ENCODE data around the gene EVA1C. TPM values are rescaled to one million over a fixed set of nuclear protein-coding genes. Genes with fewer than 3 reads are reported as not detected.

EVA1C gene
- total and polyA plus RNA-seq, 9 of the 15 experiments (the other 6 are each of a cell fraction or from before 2014, with no cell fraction given), result 0.22 TPM; not detected in 8

DNA sequence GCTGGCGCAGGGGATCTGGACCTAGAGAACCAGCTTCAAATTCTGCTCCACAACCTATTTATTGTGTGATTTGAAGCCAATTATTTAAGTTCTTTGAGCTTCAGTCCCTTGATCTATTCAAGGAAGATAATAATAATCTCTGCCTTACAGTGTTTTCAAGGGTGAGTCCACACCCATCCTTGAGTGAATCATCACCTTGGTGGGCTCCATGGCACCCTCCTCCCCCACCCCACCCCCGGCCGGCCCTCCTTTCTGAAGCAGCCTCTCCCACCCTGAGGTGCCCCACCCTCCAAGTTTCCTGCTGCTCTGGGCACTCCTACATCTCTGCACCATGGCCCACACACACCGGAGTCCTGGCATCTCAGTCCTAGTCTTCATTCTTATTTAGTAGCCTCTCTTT, 134.5 kb downstream of the EVA1C start (continued):
- TF ChIP-seq ZNF584 (CRISPR knock-in tag; IDR thresholded peaks at IDR 0.05; ENCODE audit: low read depth) (no peak), ZNF444 (CRISPR knock-in tag; IDR thresholded peaks at IDR 0.05) (no peak), EP300 (IDR thresholded peaks at IDR 0.05; ENCODE audit: low read length) (peak; percentile 64; the same call in 1 of the 2 replicates), ZSCAN32 (CRISPR knock-in tag; IDR thresholded peaks at IDR 0.05) (no peak), KDM1A (IDR thresholded peaks at IDR 0.05) (no peak), TRIM24 (IDR thresholded peaks at IDR 0.05) (no peak), CCNT2 (IDR thresholded peaks at IDR 0.05; ENCODE audit: borderline replicate concordance, extremely low read depth, insufficient read length, low read depth, low read length) (no peak), ZKSCAN8 (CRISPR knock-in tag; IDR thresholded peaks at IDR 0.05) (no peak), MYBL2 (IDR thresholded peaks at IDR 0.05; ENCODE audit: low read depth) (no peak), MYBL2 (CRISPR knock-in tag; IDR thresholded peaks at IDR 0.05; ENCODE audit: borderline replicate concordance) (no peak), HNRNPL (IDR thresholded peaks at IDR 0.05; ENCODE audit: low read depth, low read length) (no peak)
- TF ChIP-seq, protein P1, sequence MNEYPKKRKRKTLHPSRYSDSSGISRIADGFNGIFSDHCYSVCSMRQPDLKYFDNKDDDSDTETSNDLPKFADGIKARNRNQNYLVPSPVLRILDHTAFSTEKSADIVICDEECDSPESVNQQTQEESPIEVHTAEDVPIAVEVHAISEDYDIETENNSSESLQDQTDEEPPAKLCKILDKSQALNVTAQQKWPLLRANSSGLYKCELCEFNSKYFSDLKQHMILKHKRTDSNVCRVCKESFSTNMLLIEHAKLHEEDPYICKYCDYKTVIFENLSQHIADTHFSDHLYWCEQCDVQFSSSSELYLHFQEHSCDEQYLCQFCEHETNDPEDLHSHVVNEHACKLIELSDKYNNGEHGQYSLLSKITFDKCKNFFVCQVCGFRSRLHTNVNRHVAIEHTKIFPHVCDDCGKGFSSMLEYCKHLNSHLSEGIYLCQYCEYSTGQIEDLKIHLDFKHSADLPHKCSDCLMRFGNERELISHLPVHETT (CRISPR knock-in tag; conservative IDR thresholded peaks at IDR 0.05 in 1 of 2, IDR thresholded peaks at IDR 0.05 in 1 of 2), result no peak
- TF ChIP-seq, protein P2, sequence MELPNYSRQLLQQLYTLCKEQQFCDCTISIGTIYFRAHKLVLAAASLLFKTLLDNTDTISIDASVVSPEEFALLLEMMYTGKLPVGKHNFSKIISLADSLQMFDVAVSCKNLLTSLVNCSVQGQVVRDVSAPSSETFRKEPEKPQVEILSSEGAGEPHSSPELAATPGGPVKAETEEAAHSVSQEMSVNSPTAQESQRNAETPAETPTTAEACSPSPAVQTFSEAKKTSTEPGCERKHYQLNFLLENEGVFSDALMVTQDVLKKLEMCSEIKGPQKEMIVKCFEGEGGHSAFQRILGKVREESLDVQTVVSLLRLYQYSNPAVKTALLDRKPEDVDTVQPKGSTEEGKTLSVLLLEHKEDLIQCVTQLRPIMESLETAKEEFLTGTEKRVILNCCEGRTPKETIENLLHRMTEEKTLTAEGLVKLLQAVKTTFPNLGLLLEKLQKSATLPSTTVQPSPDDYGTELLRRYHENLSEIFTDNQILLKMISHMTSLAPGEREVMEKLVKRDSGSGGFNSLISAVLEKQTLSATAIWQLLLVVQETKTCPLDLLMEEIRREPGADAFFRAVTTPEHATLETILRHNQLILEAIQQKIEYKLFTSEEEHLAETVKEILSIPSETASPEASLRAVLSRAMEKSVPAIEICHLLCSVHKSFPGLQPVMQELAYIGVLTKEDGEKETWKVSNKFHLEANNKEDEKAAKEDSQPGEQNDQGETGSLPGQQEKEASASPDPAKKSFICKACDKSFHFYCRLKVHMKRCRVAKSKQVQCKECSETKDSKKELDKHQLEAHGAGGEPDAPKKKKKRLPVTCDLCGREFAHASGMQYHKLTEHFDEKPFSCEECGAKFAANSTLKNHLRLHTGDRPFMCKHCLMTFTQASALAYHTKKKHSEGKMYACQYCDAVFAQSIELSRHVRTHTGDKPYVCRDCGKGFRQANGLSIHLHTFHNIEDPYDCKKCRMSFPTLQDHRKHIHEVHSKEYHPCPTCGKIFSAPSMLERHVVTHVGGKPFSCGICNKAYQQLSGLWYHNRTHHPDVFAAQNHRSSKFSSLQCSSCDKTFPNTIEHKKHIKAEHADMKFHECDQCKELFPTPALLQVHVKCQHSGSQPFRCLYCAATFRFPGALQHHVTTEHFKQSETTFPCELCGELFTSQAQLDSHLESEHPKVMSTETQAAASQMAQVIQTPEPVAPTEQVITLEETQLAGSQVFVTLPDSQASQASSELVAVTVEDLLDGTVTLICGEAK (IDR thresholded peaks at IDR 0.05), result no peak
- TF ChIP-seq, protein P2 (CRISPR knock-in tag; IDR thresholded peaks at IDR 0.05), result no peak
- TF ChIP-seq, protein P3, sequence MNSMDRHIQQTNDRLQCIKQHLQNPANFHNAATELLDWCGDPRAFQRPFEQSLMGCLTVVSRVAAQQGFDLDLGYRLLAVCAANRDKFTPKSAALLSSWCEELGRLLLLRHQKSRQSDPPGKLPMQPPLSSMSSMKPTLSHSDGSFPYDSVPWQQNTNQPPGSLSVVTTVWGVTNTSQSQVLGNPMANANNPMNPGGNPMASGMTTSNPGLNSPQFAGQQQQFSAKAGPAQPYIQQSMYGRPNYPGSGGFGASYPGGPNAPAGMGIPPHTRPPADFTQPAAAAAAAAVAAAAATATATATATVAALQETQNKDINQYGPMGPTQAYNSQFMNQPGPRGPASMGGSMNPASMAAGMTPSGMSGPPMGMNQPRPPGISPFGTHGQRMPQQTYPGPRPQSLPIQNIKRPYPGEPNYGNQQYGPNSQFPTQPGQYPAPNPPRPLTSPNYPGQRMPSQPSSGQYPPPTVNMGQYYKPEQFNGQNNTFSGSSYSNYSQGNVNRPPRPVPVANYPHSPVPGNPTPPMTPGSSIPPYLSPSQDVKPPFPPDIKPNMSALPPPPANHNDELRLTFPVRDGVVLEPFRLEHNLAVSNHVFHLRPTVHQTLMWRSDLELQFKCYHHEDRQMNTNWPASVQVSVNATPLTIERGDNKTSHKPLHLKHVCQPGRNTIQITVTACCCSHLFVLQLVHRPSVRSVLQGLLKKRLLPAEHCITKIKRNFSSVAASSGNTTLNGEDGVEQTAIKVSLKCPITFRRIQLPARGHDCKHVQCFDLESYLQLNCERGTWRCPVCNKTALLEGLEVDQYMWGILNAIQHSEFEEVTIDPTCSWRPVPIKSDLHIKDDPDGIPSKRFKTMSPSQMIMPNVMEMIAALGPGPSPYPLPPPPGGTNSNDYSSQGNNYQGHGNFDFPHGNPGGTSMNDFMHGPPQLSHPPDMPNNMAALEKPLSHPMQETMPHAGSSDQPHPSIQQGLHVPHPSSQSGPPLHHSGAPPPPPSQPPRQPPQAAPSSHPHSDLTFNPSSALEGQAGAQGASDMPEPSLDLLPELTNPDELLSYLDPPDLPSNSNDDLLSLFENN (IDR thresholded peaks at IDR 0.05; ENCODE audit: low read depth in 2 of 2, low read length in 2 of 2), result no peak
